H1 (cell line): ENCODE results near the gene CPXM1. TPM values are rescaled to one million over a fixed set of nuclear protein-coding genes. Genes with fewer than 3 reads are reported as not detected.

Experiments used
- CTCF ChIA-PET: fragments of 300-600 bp; sonication (Branson Sonifier 250); formaldehyde crosslinking; loops from one replicate; lab custom pipeline; 2021; ENCODE audit not compliant: partially characterized antibody; lab: Charles Lee
- POLR2A ChIA-PET: fragments of 300-600 bp; sonication (Branson Sonifier 250); formaldehyde crosslinking; loops from one replicate; lab custom pipeline; 2021; ENCODE audit warnings: inconsistent platforms; ENCODE audit not compliant: partially characterized antibody; lab: Charles Lee
- DNase-seq, 2 experiments: peaks; one replicate each; pipeline versions ENCODE4 v3.0.0 to v3.0.0-alpha.2; 2010 to 2022; ENCODE audit warnings: low spot score in 2 of 2, low read depth in 1 of 2, mixed read lengths in 1 of 2
- FAIRE-seq: peaks from 2 replicates; lab custom pipeline; 2011; peaks lifted over from hg19 to GRCh38; lab: Jason Lieb, UNC
- H2AFZ ChIP-seq: 2 replicates; pipeline ENCODE4 v1.8.1; 2012; ENCODE audit warnings: low read length, inconsistent platforms
- H2AK5ac ChIP-seq: 2 replicates; pipeline ENCODE4 v1.6.1; 2013; ENCODE audit warnings: low read depth, low read length
- H2BK120ac ChIP-seq: replicated peaks from 2 replicates; pipeline ENCODE3; 2013; ENCODE audit warnings: low read depth, low read length, inconsistent platforms
- H2BK12ac ChIP-seq: 2 replicates; pipeline ENCODE4 v1.6.1; 2013; ENCODE audit warnings: low read depth, low read length
- H2BK15ac ChIP-seq: 2 replicates; pipeline ENCODE4 v1.6.1; 2013; ENCODE audit warnings: low read length
- H2BK20ac ChIP-seq: 2 replicates; pipeline ENCODE4 v1.6.1; 2013; ENCODE audit warnings: low read length
- H2BK5ac ChIP-seq: 2 replicates; pipeline ENCODE4 v1.6.1; 2013; ENCODE audit warnings: low read depth, low read length
- H3K14ac ChIP-seq: 2 replicates; pipeline ENCODE4 v1.6.1; 2013; ENCODE audit warnings: inconsistent platforms; ENCODE audit not compliant: insufficient read length
- H3K18ac ChIP-seq: 2 replicates; pipeline ENCODE4 v1.6.1; 2013; ENCODE audit warnings: low read length; ENCODE audit errors: extremely low read depth
- H3K23ac ChIP-seq: 2 replicates; pipeline ENCODE4 v1.6.1; 2013; ENCODE audit warnings: inconsistent platforms; ENCODE audit not compliant: insufficient read length
- H3K23me2 ChIP-seq: 2 replicates; pipeline ENCODE4 v1.6.1; 2013; ENCODE audit warnings: low read depth, low read length
- H3K27ac ChIP-seq: 2 replicates; pipeline ENCODE4 v1.6.1; 2011; ENCODE audit warnings: low read depth, low read length, inconsistent platforms
- H3K27me3 ChIP-seq, 4 experiments: replicated peaks in 1 of 4; 1 replicate in 1 of 4; 2 replicates in 3 of 4; pipeline versions ENCODE4 v1.6.1 to v1.8.1; 2011 to 2013; ENCODE audit warnings: low read length in 3 of 4, mild to moderate bottlenecking in 3 of 4, inconsistent platforms in 2 of 4, mixed read lengths in 2 of 4, moderate library complexity in 1 of 4; ENCODE audit not compliant: control insufficient read depth in 3 of 4, insufficient read depth in 3 of 4; ENCODE audit errors: extremely low read depth in 1 of 4
- H3K36me3 ChIP-seq, 4 experiments: 2 replicates each; pipeline versions ENCODE4 v1.6.1 to v1.8.1; 2011 to 2013; ENCODE audit warnings: mild to moderate bottlenecking in 4 of 4, low read length in 3 of 4, moderate library complexity in 2 of 4, control low read depth in 1 of 4, inconsistent platforms in 1 of 4; ENCODE audit not compliant: insufficient read depth in 4 of 4, control insufficient read depth in 2 of 4
- H3K4ac ChIP-seq: replicated peaks from 2 replicates; pipeline ENCODE3; 2013; ENCODE audit warnings: low read length, low read depth, mixed read lengths, inconsistent platforms; ENCODE audit not compliant: insufficient read length
- H3K4me1 ChIP-seq, 4 experiments: replicated peaks in 1 of 4; 1 replicate in 1 of 4; 2 replicates in 3 of 4; pipeline versions ENCODE4 v1.6.1 to v1.8.1; 2011 to 2013; ENCODE audit warnings: low read length in 3 of 4, inconsistent platforms in 2 of 4, mixed read lengths in 1 of 4; ENCODE audit not compliant: insufficient read depth in 4 of 4, control insufficient read depth in 3 of 4
- H3K4me2 ChIP-seq, 2 experiments: 2 replicates each; pipeline versions ENCODE4 v1.6.1 to v1.8.1; 2011 to 2013; ENCODE audit warnings: low read depth in 2 of 2, low read length in 2 of 2, control low read depth in 1 of 2, inconsistent platforms in 1 of 2, mild to moderate bottlenecking in 1 of 2; ENCODE audit not compliant: insufficient read depth in 1 of 2
- H3K4me3 ChIP-seq, 4 experiments: fragments of 200-600, 300-600 bp in 1 of 4; sonication (generic), shearing (Covaris generic), sonication (Bioruptor Twin) in 1 of 4; 2 replicates each; pipeline versions ENCODE4 v1.5.1 to v1.8.1; 2011 to 2016; ENCODE audit warnings: low read length in 4 of 4, low read depth in 3 of 4, control low read depth in 2 of 4, inconsistent platforms in 2 of 4, mild to moderate bottlenecking in 2 of 4, mixed read lengths in 1 of 4, moderate library complexity in 1 of 4; ENCODE audit not compliant: insufficient read depth in 2 of 4; ENCODE audit errors: extremely low read depth in 1 of 4
- H3K56ac ChIP-seq: replicated peaks from 2 replicates; pipeline ENCODE3; 2013; ENCODE audit warnings: low read depth, mild to moderate bottlenecking, mixed read lengths, low read length, inconsistent platforms; ENCODE audit not compliant: insufficient read length
- H3K79me1 ChIP-seq: 2 replicates; pipeline ENCODE4 v1.6.1; 2013; ENCODE audit warnings: low read depth, low read length, control low read depth
- H3K79me2 ChIP-seq, 2 experiments: 2 replicates each; pipeline versions ENCODE4 v1.6.1 to v1.8.1; 2012 to 2013; ENCODE audit warnings: low read length in 2 of 2, mild to moderate bottlenecking in 2 of 2, inconsistent platforms in 1 of 2; ENCODE audit not compliant: insufficient read depth in 2 of 2, control insufficient read depth in 1 of 2
- H3K9ac ChIP-seq, 4 experiments: replicated peaks in 1 of 4; 1 replicate in 1 of 4; 2 replicates in 3 of 4; pipeline versions ENCODE4 v1.6.1 to v1.8.1; 2011 to 2013; ENCODE audit warnings: low read depth in 3 of 4, low read length in 3 of 4, control low read depth in 2 of 4, mild to moderate bottlenecking in 2 of 4, moderate library complexity in 2 of 4, inconsistent platforms in 1 of 4; ENCODE audit errors: extremely low read depth in 1 of 4
- H3K9me3 ChIP-seq, 2 experiments: 2 replicates each; pipeline versions ENCODE4 v1.6.1 to v1.8.1; 2012 to 2013; ENCODE audit warnings: mild to moderate bottlenecking in 2 of 2, moderate library complexity in 2 of 2, control low read depth in 1 of 2, inconsistent platforms in 1 of 2, low read depth in 1 of 2, low read length in 1 of 2, mixed read lengths in 1 of 2; ENCODE audit not compliant: insufficient read depth in 2 of 2
- H4K20me1 ChIP-seq, 2 experiments: replicated peaks in 1 of 2; 2 replicates each; pipeline versions ENCODE3 to v1.8.1; 2011 to 2013; ENCODE audit warnings: inconsistent platforms in 2 of 2, low read length in 2 of 2, mild to moderate bottlenecking in 1 of 2; ENCODE audit not compliant: insufficient read depth in 2 of 2, control insufficient read depth in 1 of 2
- H4K5ac ChIP-seq: 2 replicates; pipeline ENCODE4 v1.6.1; 2013; ENCODE audit warnings: low read length, low read depth, mixed read lengths, inconsistent platforms; ENCODE audit not compliant: insufficient read length
- H4K8ac ChIP-seq: 2 replicates; pipeline ENCODE4 v1.8.0; 2013; ENCODE audit warnings: mild to moderate bottlenecking, moderate library complexity, low read length, inconsistent platforms; ENCODE audit not compliant: insufficient read depth; ENCODE audit errors: extremely low read depth
- H4K91ac ChIP-seq: replicated peaks from 2 replicates; pipeline ENCODE3; 2013; ENCODE audit warnings: low read length, mixed read lengths, inconsistent platforms; ENCODE audit not compliant: insufficient read length
- CEBPB ChIP-seq: IDR thresholded peaks from 2 replicates; pipeline ENCODE4 v1.6.1; 2012; ENCODE audit warnings: low read depth, low read length
- CTBP2 ChIP-seq: IDR thresholded peaks from 2 replicates; pipeline ENCODE4 v1.7.0; 2011; ENCODE audit warnings: borderline replicate concordance, mild to moderate bottlenecking, moderate library complexity, mixed read lengths, low read length; ENCODE audit not compliant: insufficient read depth, insufficient read length
- EZH2 ChIP-seq: fragments of 200-600 bp; sonication (generic); IDR thresholded peaks from 2 replicates; pipeline ENCODE4 v1.7.1; 2012; ENCODE audit warnings: low read depth, mild to moderate bottlenecking, moderate library complexity, low read length, inconsistent platforms; ENCODE audit not compliant: severe bottlenecking
- MAFK ChIP-seq: IDR thresholded peaks from 2 replicates; pipeline ENCODE4 v1.6.1; 2012; ENCODE audit warnings: low read depth, mild to moderate bottlenecking, improper control_type of control experiment, low read length
- RAD21 ChIP-seq, 2 experiments: IDR thresholded peaks in 1 of 2; conservative IDR thresholded peaks in 1 of 2; 2 replicates each; pipeline ENCODE4 v1.6.1; 2011; ENCODE audit warnings: low read depth in 2 of 2, low read length in 2 of 2, improper control_type of control experiment in 1 of 2, inconsistent platforms in 1 of 2, mild to moderate bottlenecking in 1 of 2, moderate library complexity in 1 of 2
- SAP30 ChIP-seq: fragments of 300-600 bp; sonication (generic); IDR thresholded peaks from 2 replicates; pipeline ENCODE4 v1.7.1; 2012; ENCODE audit warnings: low read length, moderate library complexity, mild to moderate bottlenecking, inconsistent platforms; ENCODE audit not compliant: insufficient read depth, insufficient replicate concordance
- SUZ12 ChIP-seq: fragments of 200-600 bp; sonication (generic); IDR thresholded peaks from 2 replicates; pipeline ENCODE4 v1.6.1; 2012; ENCODE audit warnings: mild to moderate bottlenecking, inconsistent platforms, low read length, moderate library complexity, mixed read lengths
- TBP ChIP-seq: IDR thresholded peaks from 2 replicates; pipeline ENCODE4 v1.6.1; 2011; ENCODE audit warnings: low read depth, low read length, improper control_type of control experiment
- WGBS, 2 experiments: shearing (Covaris generic) in 1 of 2; methylation state at CpG; one replicate each; pipeline versions ENCODE4 v1.1.6 to v1.1.7; 2013 to 2015; ENCODE audit warnings: low lambda C conversion rate in 2 of 2, mixed read lengths in 2 of 2, inconsistent platforms in 1 of 2, low coverage in 1 of 2, missing lambda C conversion rate in 1 of 2; ENCODE audit not compliant: insufficient replicate concordance in 2 of 2, insufficient coverage in 1 of 2, insufficient read length in 1 of 2; ENCODE audit errors: extremely low coverage in 1 of 2, missing lambda C conversion rate in 1 of 2; 5-methylcytosine and 5-hydroxymethylcytosine counted together
- polyA plus RNA-seq, 7 experiments: library from polyadenylated mRNA; depleted of rRNA in 3 of 7; stranded (reverse) in 5 of 7; unstranded in 2 of 7; fragments of >200 nt in 5 of 7; fragments of 200-250 nt in 2 of 7; gene quantifications; 1 replicate in 5 of 7; 2 replicates in 1 of 7; 4 replicates in 1 of 7; pipeline versions ENCODE4 v1.2.1 to v1.2.3, GENCODE V29; 2011 to 2013; ENCODE audit warnings: missing spikeins in 2 of 7, mixed read lengths in 2 of 7
- total RNA-seq: library from RNA; stranded (reverse); fragmentation: NEBNext Ultra II Directional; extraction: Animal tissue kit (Norgen Biotek cat#: 25700); gene quantifications from 2 replicates; pipeline ENCODE4 v1.2.1, GENCODE V29; 2021

CPXM1 gene
- total and polyA plus RNA-seq, 2 of the 8 experiments (the other 6 are each of a cell fraction or from before 2014, with no cell fraction given): 31.3 to 81.9 TPM

DNA sequence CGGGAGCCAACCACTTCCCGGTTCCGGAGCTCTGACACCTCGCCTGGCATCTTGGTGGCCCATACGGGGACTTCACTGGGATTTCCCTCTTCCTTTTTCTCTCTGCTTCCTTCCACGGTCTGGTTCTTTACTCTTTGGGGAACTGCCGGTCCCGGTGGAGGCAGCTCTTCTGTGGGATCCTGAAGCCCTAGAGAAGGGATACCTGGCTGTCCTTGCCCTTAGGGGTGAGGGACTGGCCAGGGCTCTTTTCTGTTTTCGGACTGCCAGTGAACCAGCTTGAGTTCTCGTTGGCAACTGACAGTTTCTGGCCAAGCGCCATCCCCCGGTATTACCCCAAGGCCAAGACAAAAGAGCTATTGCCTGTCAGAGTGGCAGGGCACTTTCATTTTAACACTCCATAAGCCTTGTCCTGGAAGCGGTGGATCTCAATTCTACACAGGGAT lies 880 bp upstream of the CPXM1 start:
- H3K4me1 ChIP-seq: peaks cover 0 to 31% (median 15%) of the 10 kb centered on the region in 4 experiments; a peak in 6 of 7 replicates
- H2AFZ ChIP-seq: peak overlapping the region; percentile 95
- H3K18ac ChIP-seq: no peak overlapping the region
- no peak overlapping the region for H2BK20ac ChIP-seq
- TF ChIP-seq EZH2 (peak; percentile 39), SUZ12 (peak; percentile 67), SAP30 (peak; percentile 61), CEBPB (no peak), RAD21 (IDR thresholded peaks at IDR 0.05 in 1 of 2, conservative IDR thresholded peaks at IDR 0.05 in 1 of 2; ENCODE audit: low read depth in 2 of 2, low read length in 2 of 2) (no peak), MAFK (no peak), TBP (no peak), CTBP2 (no peak)
- H2BK5ac ChIP-seq: no peak overlapping the region
- H3K4ac ChIP-seq: no peak overlapping the region
- H4K5ac ChIP-seq: no peak overlapping the region
- H4K20me1 ChIP-seq: peaks cover 0 to 6% of the 10 kb centered on the region in 2 experiments
- no peak overlapping the region for H3K14ac ChIP-seq
- peak overlapping the region; percentile 57 to 96 (median 75); a peak in 6 of 8 replicates for H3K4me3 ChIP-seq
- no peak for DNase-seq
- H2AK5ac ChIP-seq: no peak overlapping the region
- H3K23me2 ChIP-seq: peaks cover 17% of the 10 kb centered on the region
- no peaks in the 10 kb centered on the region for H3K9me3 ChIP-seq
- H3K79me2 ChIP-seq: no peaks in the 10 kb centered on the region
- no peak overlapping the region for H3K27ac ChIP-seq
- no peak overlapping the region for H2BK120ac ChIP-seq
- no peak overlapping the region for H2BK15ac ChIP-seq
- H2BK12ac ChIP-seq: no peak overlapping the region
- H3K27me3 ChIP-seq: peaks cover 36 to 55% (median 53%) of the 10 kb centered on the region in 4 experiments
- no peak overlapping the region for H3K9ac ChIP-seq
- H4K8ac ChIP-seq: no peak overlapping the region
- no peaks in the 10 kb centered on the region; the same call in 1 of the 2 replicates for H3K79me1 ChIP-seq
- H4K91ac ChIP-seq: no peak overlapping the region
- no peak overlapping the region for H3K56ac ChIP-seq
- WGBS, 2 experiments: 9% methylated on average over 13 of the region's 13 CpGs; no CpG with 5 or more reads in 1 of the 2 experiments
- peak overlapping the region; percentile 92 to 97 for H3K4me2 ChIP-seq
- ChIA-PET CTCF (interaction anchor here (0.9 to 1.8 kb wide), 14 partner anchors 10 to 113 kb away, joined by 3 to 9 read pairs (median 3); partner anchors contain the start of gene TMEM239), POLR2A (interaction anchor here (0.8 to 1.5 kb wide), 5 partner anchors 21 to 331 kb away, joined by 3 to 6 read pairs (median 3); no protein-coding TSS in a partner anchor)
- H3K36me3 ChIP-seq: peaks cover 11 to 19% (median 14%) of the 10 kb centered on the region in 4 experiments; a peak in 6 of 8 replicates
- no peak for FAIRE-seq
- no peak overlapping the region for H3K23ac ChIP-seq
